Astrocyte of the spinal cord (primary cell): Measurements from ENCODE around the gene NAV1.

Source experiments
- DNase-seq: peaks from one replicate; pipeline ENCODE4 v3.0.0; 2011; ENCODE audit warnings: low read depth, low spot score
- H3K4me3 ChIP-seq: 2 replicates; pipeline ENCODE4 v1.5.1; 2011; ENCODE audit warnings: low read depth, mild to moderate bottlenecking, low read length, moderate library complexity
- CTCF ChIP-seq: IDR thresholded peaks from 2 replicates; pipeline ENCODE4 v1.5.1; 2012; ENCODE audit warnings: low read depth, mild to moderate bottlenecking, low read length, inconsistent platforms
- in situ Hi-C: cut with HindIII; loops from 2 replicates; pipeline ENCODE4 v1.10.0; 2017; ENCODE audit warnings: low sequenced_read_pairs

NAV1 gene

GRCh38 chr1:201539561-201540431 lies 869 bp downstream of the NAV1 start:
- in situ Hi-C loops, result no loop called here
- peak; percentile 72 for DNase-seq
- TF ChIP-seq CTCF, result no peak
- H3K4me3 ChIP-seq, result peak overlapping the region; percentile 89

- TF ChIP-seq CTCF, result no peak
- H3K4me3 ChIP-seq, result peak overlapping the region; percentile 89
- no peak for DNase-seq
- in situ Hi-C loops, result no loop called here
Measured at GRCh38 chr1:201540846-201541735, 2.2 kb downstream of the NAV1 start.

- H3K4me3 ChIP-seq, result no peak overlapping the region
- no peak for TF ChIP-seq CTCF
- DNase-seq, result peak; percentile 78
- in situ Hi-C loops, result no loop called here
Measured at GRCh38 chr1:201542309-201543035, 3.5 kb downstream of the NAV1 start.

GRCh38 chr1:201543871-201544642 lies 5.1 kb downstream of the NAV1 start:
- DNase-seq, result no peak
- no peak for TF ChIP-seq CTCF
- H3K4me3 ChIP-seq, result no peak overlapping the region
- in situ Hi-C loops, result no loop called here

GRCh38 chr1:201544710-201545109 lies 5.8 kb downstream of the NAV1 start:
- no peak for TF ChIP-seq CTCF
- H3K4me3 ChIP-seq, result no peak overlapping the region
- no peak for DNase-seq
- in situ Hi-C loops, result no loop called here
